SK-N-DZ (cell line): Measurements from ENCODE around the gene HDAC4.
A peak's percentile ranks its signal among the peaks of the same experiment; 100 is the strongest.
"Not testable (repeated sequence)": the region's sequence is repeated elsewhere in the genome, so short reads cannot be mapped to it uniquely, and the experiment has no call there.

Source experiments
- DNase-seq: peaks from one replicate; pipeline ENCODE4 v3.0.0-alpha.2; 2015; ENCODE audit warnings: low spot score

Gene HDAC4

GRCh38 chr2:239052798-239053665 lies 347.8 kb downstream of the HDAC4 start:
- no peak for DNase-seq

- no peak for DNase-seq
Observed at GRCh38 chr2:239051891-239052445, 348.9 kb downstream of the HDAC4 start.

- no peak for DNase-seq
Observed at GRCh38 chr2:239050252-239050649, 350.6 kb downstream of the HDAC4 start.

GRCh38 chr2:239049421-239050251 lies 351.2 kb downstream of the HDAC4 start:
- DNase-seq = no peak

GRCh38 chr2:239048736-239049135 lies 352.1 kb downstream of the HDAC4 start:
- DNase-seq = no peak

- DNase-seq = no peak
Observed at GRCh38 chr2:239047861-239048260, 353.0 kb downstream of the HDAC4 start.

- DNase-seq = no peak
Observed at GRCh38 chr2:239047420-239047819, 353.4 kb downstream of the HDAC4 start.

- no peak for DNase-seq
Observed at GRCh38 chr2:239046822-239047221, 354.0 kb downstream of the HDAC4 start.

- no peak for DNase-seq
Observed at GRCh38 chr2:239044336-239044735, 356.5 kb downstream of the HDAC4 start.

- no peak for DNase-seq
Observed at GRCh38 chr2:239043326-239043725, 357.5 kb downstream of the HDAC4 start.

- DNase-seq = no peak
Observed at GRCh38 chr2:239042551-239043320, 358.1 kb downstream of the HDAC4 start.

- no peak for DNase-seq
Observed at GRCh38 chr2:239042046-239042445, 358.8 kb downstream of the HDAC4 start.

GRCh38 chr2:239041062-239041461 lies 359.8 kb downstream of the HDAC4 start:
- no peak for DNase-seq

GRCh38 chr2:239040152-239040761 lies 360.6 kb downstream of the HDAC4 start:
- DNase-seq = no peak

GRCh38 chr2:239039479-239039861 lies 361.4 kb downstream of the HDAC4 start:
- no peak for DNase-seq

GRCh38 chr2:239038773-239039478 lies 361.9 kb downstream of the HDAC4 start:
- peak; percentile 16 for DNase-seq

GRCh38 chr2:239038284-239038683 lies 362.5 kb downstream of the HDAC4 start:
- not testable (repeated sequence) for DNase-seq

- no peak for DNase-seq
Observed at GRCh38 chr2:239037559-239037910, 363.3 kb downstream of the HDAC4 start.

- no peak for DNase-seq
Observed at GRCh38 chr2:239036819-239037558, 363.8 kb downstream of the HDAC4 start.
